GM18498 (cell line): ENCODE data around the gene CHCHD1.
"Not testable (repeated sequence)": the region's sequence is repeated elsewhere in the genome, so short reads cannot be mapped to it uniquely, and the experiment has no call there.

ENCODE experiments used
- ATAC-seq: cut with Tn5 transposase; IDR thresholded peaks from one replicate; pipeline ENCODE4 v1.9.1; 2021; ENCODE audit warnings: mild to moderate bottlenecking, moderate library complexity; ENCODE audit not compliant: unreplicated experiment

CHCHD1 gene

GRCh38 chr10:73790886-73791625 lies 9.2 kb downstream of the CHCHD1 start:
- no peak for ATAC-seq

DNA sequence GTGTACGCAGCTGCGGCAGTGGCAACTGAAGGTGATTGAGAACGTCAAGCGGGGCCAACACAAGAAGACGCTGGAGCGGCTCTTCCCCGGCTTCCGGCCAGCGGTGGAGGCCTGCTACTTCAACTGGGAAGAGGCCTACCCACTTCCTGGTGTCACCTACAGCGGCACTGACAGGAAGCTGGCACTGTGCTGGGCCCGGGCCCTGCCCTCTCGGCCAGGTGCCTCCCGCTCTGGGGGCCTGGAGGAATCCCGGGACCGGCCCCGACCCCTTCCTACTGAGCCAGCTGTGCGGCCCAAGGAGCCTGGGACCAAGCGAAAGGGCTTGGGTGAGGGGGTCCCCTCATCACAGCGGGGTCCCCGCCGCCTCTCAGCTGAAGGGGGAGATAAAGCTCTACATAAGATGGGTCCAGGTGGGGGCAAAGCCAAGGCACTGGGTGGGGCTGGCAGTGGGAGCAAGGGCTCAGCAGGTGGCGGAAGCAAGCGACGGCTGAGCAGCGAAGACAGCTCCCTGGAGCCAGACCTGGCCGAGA lies 10.1 kb downstream of the CHCHD1 start:
- no peak for ATAC-seq

DNA sequence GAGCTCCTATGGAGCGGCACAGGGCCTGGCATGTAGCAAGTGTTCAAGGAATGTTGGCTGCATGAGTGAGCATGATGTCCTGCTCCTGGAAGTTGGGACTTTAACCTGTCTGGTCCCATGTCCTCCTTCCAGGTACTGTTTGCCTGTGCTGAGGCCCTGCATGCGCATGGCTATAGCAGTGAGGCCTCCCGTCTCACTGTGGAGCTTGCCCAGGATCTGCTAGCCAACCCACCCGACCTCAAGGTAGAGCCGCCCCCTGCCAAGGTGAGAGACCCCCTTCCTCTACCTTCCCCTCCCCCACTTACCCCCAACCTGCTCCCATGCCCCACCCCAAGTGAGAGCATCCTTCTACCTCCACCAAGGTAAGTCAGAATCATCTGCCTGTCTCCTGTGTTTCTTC lies 11.6 kb downstream of the CHCHD1 start:
- ATAC-seq = no peak

GRCh38 chr10:73795491-73795890 lies 13.6 kb downstream of the CHCHD1 start:
- not testable (repeated sequence) for ATAC-seq

DNA sequence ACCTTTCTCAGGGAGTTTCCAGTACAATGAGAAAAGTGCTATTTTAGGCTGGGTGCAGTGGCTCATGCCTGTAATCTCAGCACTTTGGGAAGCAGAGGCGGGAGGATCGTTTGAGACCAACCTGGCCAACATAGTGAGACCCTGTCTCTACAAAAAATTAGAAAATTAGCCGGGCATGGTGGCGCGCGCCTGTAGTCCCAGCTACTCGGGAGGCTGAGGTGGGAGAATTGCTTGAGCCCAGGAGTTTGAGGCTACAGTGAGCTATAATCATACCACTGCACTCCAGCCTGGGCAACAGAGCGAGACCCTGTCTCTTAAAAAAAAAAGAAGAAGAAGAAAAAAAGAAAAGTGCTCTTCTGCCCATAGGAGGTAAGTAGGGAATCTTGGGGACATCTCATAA lies 14.2 kb downstream of the CHCHD1 start:
- not testable (repeated sequence) for ATAC-seq

GRCh38 chr10:73796766-73797165 lies 14.9 kb downstream of the CHCHD1 start:
- ATAC-seq = no peak

- ATAC-seq = no peak
These were observed 15.6 kb downstream of the CHCHD1 start for GRCh38 chr10:73797324-73798025.

DNA sequence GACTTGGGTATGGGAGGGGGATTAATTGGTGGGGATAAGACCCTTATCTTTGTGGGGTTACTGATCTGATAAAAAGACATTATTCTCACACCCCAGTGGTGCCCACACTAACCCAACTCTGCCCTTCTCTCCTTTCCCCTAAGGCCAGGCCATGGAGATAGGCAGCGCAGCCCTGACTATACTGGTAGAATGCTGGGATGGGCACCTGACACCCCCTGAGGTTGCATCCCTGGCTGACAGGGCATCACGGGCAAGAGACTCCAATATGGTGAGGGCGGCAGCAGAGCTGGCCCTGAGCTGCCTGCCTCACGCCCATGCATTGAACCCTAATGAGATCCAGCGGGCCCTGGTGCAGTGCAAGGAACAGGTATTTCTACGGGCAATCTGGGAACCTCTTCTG lies 16.2 kb downstream of the CHCHD1 start:
- no peak for ATAC-seq

DNA sequence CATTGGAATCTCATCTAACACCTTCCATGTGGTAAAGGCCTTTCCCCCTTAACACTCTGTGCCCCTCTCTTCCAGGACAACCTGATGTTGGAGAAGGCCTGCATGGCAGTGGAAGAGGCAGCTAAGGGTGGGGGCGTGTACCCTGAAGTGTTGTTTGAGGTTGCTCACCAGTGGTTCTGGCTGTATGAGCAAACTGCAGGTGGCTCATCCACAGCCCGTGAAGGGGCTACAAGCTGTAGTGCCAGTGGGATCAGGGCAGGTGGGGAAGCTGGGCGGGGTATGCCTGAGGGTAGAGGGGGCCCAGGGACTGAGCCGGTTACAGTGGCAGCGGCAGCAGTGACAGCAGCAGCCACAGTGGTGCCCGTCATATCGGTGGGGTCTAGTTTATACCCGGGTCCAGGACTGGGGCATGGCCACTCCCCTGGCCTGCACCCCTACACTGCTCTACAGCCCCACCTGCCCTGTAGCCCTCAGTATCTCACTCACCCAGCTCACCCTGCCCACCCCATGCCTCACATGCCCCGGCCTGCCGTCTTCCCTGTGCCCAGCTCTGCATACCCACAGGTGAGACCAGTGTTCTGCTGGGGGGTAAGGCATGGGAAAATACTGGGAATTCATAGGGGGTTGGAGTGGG lies 17.2 kb downstream of the CHCHD1 start:
- no peak for ATAC-seq

DNA sequence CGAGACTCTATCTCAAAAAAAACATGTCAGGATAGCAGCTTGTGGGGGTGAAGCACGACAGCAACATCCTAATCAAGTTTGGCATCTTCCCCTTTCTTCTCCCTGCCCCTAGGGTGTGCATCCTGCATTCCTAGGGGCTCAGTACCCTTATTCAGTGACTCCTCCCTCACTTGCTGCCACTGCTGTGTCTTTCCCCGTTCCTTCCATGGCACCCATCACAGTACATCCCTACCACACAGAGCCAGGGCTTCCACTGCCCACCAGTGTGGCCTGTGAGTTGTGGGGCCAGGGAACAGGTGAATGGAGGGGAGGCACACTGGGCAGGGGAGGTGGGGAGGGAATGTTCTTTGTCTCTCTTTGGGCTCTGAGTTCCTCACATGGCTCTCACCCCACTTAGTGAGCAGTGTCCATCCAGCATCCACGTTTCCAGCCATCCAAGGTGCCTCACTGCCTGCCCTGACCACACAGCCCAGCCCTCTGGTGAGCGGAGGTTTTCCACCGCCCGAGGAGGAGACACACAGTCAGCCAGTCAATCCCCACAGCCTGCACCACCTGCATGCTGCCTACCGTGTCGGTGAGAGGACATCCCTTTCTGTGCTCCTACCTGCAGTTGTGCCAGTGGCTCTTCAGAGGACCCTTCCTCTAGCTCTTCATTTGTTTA lies 18.2 kb downstream of the CHCHD1 start:
- no peak for ATAC-seq

GRCh38 chr10:73800560-73801252 lies 18.9 kb downstream of the CHCHD1 start:
- ATAC-seq = no peak

DNA sequence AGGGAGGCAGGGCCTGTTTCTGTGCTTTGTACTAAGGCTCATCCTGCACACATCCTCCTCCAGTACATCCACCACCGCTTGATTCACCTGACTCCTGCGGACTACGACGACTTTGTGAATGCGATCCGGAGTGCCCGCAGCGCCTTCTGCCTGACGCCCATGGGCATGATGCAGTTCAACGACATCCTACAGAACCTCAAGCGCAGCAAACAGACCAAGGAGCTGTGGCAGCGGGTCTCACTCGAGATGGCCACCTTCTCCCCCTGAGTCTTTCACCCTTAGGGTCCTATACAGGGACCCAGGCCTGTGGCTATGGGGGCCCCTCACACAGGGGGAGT lies 19.4 kb downstream of the CHCHD1 start:
- ATAC-seq = no peak

DNA sequence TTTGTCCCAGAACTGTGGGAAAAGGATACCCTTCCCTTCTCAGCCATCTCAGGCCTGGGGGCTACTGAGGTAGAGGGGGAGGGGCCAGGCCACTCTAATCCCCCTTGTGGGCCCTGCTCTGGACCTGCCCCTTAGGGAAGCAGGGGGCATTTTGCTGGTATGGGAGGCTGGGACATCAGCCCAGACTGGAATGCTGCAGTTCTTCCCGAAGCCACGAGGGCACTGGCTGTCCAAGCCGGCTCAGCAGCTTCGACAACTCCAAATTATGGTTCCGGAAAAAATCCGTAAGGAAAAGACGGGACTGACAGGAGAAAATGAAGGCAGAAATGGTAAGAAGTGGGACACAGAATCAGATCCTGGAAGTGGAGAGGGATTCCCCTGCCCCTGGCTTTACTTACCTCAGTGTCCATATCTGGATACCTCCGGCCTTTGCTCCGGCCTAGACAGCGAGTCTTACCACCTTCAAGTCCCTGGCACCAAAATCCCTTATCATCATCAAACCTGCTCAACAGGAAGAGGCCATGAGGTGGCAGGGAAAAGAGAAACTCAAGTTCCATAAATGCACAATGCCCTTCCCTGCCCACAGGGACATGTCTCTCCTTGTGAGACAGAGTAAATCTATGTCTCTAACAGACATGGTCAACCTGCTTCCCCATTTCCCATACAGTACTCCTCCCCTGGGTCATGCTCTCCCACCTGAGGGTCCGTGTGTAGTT lies 20.6 kb downstream of the CHCHD1 start:
- no peak for ATAC-seq

- ATAC-seq = peak; percentile 64
These were observed 21.9 kb downstream of the CHCHD1 start for GRCh38 chr10:73803680-73804286.

DNA sequence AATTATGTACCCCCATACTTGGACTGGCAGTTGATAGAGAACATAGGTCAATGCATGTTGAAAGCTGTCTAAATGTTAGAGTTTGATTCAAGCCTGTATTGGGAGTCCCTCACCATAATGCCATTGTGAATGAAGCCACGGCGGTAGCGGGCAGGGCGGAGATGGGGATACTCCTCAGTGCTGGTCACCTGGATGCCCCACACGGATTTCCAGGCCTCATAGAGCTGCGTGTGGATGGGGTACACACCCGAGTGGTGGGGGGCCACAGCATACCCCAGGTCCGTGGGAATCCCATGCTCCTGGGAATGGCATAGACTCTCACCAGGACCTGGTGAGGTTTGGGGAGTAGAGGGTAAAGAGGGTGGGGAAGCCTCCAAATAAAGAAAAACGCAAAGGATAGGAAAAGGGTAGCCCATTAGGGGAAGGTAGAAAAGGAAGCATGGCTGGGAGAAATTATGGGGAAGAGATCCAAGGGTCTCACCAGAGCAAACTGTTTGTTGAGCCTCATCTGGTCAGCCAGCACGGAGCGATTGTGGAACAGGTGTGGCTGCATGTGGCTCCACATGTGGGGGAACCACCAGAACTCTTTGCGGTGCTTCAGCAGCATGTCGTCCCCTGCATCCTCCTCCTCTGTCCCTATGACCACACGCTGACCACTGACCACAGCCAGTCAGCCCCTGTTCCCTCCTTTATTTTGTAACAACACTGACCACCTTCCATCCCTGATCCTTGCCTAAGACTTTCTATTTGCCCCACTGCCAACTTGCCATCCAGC lies 24.5 kb downstream of the CHCHD1 start:
- ATAC-seq = no peak

GRCh38 chr10:73807471-73807870 lies 25.6 kb downstream of the CHCHD1 start:
- no peak for ATAC-seq

GRCh38 chr10:73808021-73808815 lies 26.4 kb downstream of the CHCHD1 start:
- ATAC-seq = no peak
